AG04450 (cell line): ENCODE results near the gene WDFY4. TPM values are rescaled to one million over a fixed set of nuclear protein-coding genes. Genes with fewer than 3 reads are reported as not detected.

ENCODE experiments used
- CTCF ChIA-PET: fragments of 300-600, 350-600 bp; formaldehyde crosslinking; extraction: SDS; loops from one replicate; lab custom pipeline; 2022; ENCODE audit warnings: antibody characterized with exemption, inconsistent platforms; lab: Charles Lee
- POLR2A ChIA-PET: fragments of 350-600 bp; formaldehyde crosslinking; extraction: SDS; loops from one replicate; lab custom pipeline; 2021; ENCODE audit warnings: antibody characterized with exemption, inconsistent platforms; lab: Yijun Ruan, JAX
- DNase-seq: peaks from one replicate; pipeline ENCODE4 v3.0.0-alpha.2; 2011; ENCODE audit warnings: low read depth, low spot score
- H3K27ac ChIP-seq: one replicate; pipeline ENCODE4 v1.5.1; 2012; ENCODE audit warnings: low read depth, low read length, control low read depth
- H3K27me3 ChIP-seq: one replicate; pipeline ENCODE4 v1.6.0; 2012; ENCODE audit warnings: low read length; ENCODE audit not compliant: control insufficient read depth, insufficient read depth
- H3K4me3 ChIP-seq: 2 replicates; pipeline ENCODE4 v1.5.1; 2011; ENCODE audit warnings: mild to moderate bottlenecking, low read depth, low read length, control low read depth
- H3K9me3 ChIP-seq: 2 replicates; pipeline ENCODE4 v1.5.1; 2012; ENCODE audit warnings: low read length; ENCODE audit not compliant: control insufficient read depth, insufficient read depth
- CTCF ChIP-seq: IDR thresholded peaks from 2 replicates; pipeline ENCODE4 v1.5.1; 2011; ENCODE audit warnings: low read depth, low read length, control low read depth, inconsistent platforms
- polyA plus RNA-seq: library from polyadenylated mRNA; depleted of rRNA; stranded (reverse); fragments of >200 nt; gene quantifications from 2 replicates; pipeline ENCODE4 v1.2.3, GENCODE V29; 2011

WDFY4 gene
- polyA plus RNA-seq, 1 experiment: not detected

GRCh38 chr10:48768144-48768766 lies 83.6 kb downstream of the WDFY4 start:
- POLR2A ChIA-PET: no interaction called here
- Histone ChIP-seq H3K27ac (no peak overlapping the region), H3K4me3 (no peak overlapping the region), H3K9me3 (no peaks in the 10 kb centered on the region), H3K27me3 (peaks cover 3% of the 10 kb centered on the region)
- CTCF ChIA-PET: no interaction called here
- DNase-seq: no peak
- TF ChIP-seq CTCF: no peak

GRCh38 chr10:48768926-48769325 lies 84.3 kb downstream of the WDFY4 start:
- no peaks in the 10 kb centered on the region for H3K9me3 ChIP-seq
- no peak overlapping the region for H3K27ac ChIP-seq
- peaks cover 3% of the 10 kb centered on the region for H3K27me3 ChIP-seq
- ChIA-PET POLR2A (no interaction called here), CTCF (no interaction called here)
- TF ChIP-seq CTCF: no peak
- DNase-seq: no peak
- H3K4me3 ChIP-seq: no peak overlapping the region

GRCh38 chr10:48769706-48770435 lies 85.2 kb downstream of the WDFY4 start:
- H3K27ac ChIP-seq: no peak overlapping the region
- no peak overlapping the region for H3K4me3 ChIP-seq
- ChIA-PET POLR2A (no interaction called here), CTCF (no interaction called here)
- DNase-seq: no peak
- H3K27me3 ChIP-seq: peaks cover 3% of the 10 kb centered on the region
- TF ChIP-seq CTCF: no peak
- no peaks in the 10 kb centered on the region for H3K9me3 ChIP-seq

GRCh38 chr10:48770561-48771089 lies 86.0 kb downstream of the WDFY4 start:
- TF ChIP-seq CTCF: no peak
- Histone ChIP-seq H3K9me3 (no peaks in the 10 kb centered on the region), H3K27ac (no peak overlapping the region), H3K27me3 (peaks cover 3% of the 10 kb centered on the region), H3K4me3 (no peak overlapping the region)
- DNase-seq: no peak
- CTCF ChIA-PET: no interaction called here
- POLR2A ChIA-PET: no interaction called here

GRCh38 chr10:48771234-48771633 lies 86.6 kb downstream of the WDFY4 start:
- CTCF ChIA-PET: no interaction called here
- no peak for TF ChIP-seq CTCF
- no peak overlapping the region for H3K27ac ChIP-seq

More at GRCh38 chr10:48771234-48771633, 86.6 kb downstream of the WDFY4 start:
- no peak for DNase-seq
- Histone ChIP-seq H3K27me3 (peaks cover 3% of the 10 kb centered on the region), H3K9me3 (no peaks in the 10 kb centered on the region), H3K4me3 (no peak overlapping the region)
- POLR2A ChIA-PET: no interaction called here
